VCaP (cell line): ENCODE data around the gene RAPGEF1.
A peak's percentile ranks its signal among the peaks of the same experiment; 100 is the strongest.

Source experiments
- H3K27ac ChIP-seq: fragments of 450-650 bp; 2 replicates; pipeline ENCODE4 v1.5.1; 2017
- TF ChIP-seq, protein P1 (sequence below): fragments of 450-650 bp; conservative IDR thresholded peaks from 2 replicates; pipeline ENCODE4 v1.5.1; 2017; ENCODE audit warnings: mild to moderate bottlenecking, moderate library complexity

The RAPGEF1 gene

DNA sequence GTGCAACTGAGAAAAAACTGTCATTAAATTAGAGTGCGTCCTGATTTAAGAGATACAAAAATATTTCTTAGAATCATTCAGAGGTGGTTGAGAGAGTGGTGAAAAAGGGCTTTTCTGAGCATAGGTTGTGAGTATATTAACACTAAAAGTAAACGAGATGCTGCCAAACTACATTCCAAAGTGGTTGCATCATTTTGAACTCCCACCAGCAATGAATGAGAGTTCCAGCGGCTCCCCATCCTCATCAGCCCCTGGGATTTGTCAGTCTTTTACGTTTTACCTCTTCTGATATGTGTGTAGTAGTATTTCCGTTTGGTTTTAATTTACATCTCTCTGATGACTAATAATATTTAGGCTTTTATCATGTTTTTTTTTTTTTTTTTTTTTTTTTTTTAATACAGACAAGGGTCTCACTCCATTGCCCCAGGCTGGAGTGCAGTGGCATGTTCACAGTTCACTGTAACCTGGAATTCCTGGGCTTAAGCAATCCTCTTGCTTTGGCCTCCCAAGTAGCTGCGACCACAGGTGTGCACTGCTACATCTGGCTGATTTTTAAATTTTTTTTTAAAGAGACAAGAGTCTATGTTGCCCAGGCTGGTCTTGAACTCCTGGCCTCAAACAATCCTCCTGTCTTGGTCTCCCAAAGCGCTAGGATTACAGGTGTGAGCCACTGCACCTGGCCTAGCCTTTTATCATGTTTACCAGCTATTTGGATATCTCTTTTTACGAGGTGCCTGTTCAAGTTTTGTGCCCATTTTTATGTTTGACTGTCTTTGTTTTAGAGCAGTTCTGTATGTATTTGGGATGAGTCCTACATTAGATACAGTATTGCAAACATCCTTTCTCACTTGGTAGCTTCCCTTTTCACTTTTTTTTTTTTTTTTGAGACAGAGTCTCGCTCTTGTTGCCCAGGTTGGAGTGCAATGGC, 177.6 kb downstream of the RAPGEF1 start:
- TF ChIP-seq, protein P1, sequence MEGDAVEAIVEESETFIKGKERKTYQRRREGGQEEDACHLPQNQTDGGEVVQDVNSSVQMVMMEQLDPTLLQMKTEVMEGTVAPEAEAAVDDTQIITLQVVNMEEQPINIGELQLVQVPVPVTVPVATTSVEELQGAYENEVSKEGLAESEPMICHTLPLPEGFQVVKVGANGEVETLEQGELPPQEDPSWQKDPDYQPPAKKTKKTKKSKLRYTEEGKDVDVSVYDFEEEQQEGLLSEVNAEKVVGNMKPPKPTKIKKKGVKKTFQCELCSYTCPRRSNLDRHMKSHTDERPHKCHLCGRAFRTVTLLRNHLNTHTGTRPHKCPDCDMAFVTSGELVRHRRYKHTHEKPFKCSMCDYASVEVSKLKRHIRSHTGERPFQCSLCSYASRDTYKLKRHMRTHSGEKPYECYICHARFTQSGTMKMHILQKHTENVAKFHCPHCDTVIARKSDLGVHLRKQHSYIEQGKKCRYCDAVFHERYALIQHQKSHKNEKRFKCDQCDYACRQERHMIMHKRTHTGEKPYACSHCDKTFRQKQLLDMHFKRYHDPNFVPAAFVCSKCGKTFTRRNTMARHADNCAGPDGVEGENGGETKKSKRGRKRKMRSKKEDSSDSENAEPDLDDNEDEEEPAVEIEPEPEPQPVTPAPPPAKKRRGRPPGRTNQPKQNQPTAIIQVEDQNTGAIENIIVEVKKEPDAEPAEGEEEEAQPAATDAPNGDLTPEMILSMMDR, result no peak
- H3K27ac ChIP-seq, result no peak overlapping the region

DNA sequence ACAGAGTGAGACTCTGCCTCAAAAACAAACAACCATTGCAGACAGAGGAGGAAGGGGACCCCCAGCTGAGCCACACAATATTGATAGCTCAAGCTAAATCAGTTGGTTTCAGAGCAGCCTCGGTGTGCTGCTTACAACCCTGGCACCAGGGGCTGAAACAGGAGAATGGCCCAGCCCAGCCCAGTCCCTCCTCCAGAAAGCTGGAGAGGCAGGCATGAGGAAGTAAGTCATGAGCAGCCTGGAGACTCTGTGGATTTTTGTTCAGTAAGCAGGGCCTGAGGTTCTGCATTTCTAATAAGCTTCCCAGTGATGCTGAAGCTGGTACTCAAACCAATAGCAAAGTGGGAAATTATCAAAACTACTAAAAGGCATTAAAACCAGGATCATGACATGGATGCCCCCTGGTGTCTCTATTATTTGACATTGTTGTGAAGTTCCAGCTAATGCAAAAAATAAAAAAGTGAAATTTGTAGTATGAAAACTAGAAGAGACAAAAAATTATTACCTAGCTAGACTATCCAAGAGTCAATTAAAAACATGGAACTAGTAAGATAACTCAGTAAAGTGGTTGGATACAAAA, 180.4 kb downstream of the RAPGEF1 start:
- no peak overlapping the region for H3K27ac ChIP-seq
- TF ChIP-seq, protein P1, result peak; percentile 29; the same call in 1 of the 2 replicates

DNA sequence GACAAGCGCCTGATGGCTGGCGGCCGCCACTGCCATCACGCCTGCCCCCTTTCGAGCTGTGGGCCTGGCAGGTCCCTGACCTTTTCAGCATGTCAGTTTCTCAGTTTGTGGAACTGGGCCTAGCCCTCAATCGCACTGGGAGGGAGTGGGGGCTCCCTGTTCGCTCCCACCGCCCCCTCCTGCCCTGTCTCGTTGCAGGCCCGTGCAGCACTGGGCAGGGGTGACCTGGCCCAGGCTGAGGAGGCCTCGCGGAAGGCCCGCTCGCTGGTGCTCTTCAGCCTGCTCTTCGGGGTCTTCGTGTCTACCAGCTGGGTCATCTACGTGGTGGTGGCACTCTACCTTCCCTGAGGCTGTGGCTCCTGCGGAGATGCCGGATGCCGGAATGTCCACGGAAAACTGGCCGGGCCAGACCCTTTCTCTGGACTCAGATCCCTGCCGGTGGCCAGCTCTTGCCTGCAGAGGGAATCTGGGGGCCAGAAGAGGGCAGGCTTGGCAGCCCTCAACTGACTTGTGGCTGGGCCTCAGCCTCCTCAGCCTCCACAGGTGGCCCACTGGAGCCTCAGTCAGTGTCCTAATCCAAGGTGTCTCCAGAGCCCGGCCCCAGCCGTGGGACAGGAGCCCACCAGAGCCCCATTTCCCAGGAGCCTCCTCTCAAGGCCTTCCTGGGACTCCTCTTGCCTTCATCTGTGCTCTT, 181.9 kb downstream of the RAPGEF1 start:
- H3K27ac ChIP-seq, result no peak overlapping the region
- TF ChIP-seq, protein P1, result no peak

DNA sequence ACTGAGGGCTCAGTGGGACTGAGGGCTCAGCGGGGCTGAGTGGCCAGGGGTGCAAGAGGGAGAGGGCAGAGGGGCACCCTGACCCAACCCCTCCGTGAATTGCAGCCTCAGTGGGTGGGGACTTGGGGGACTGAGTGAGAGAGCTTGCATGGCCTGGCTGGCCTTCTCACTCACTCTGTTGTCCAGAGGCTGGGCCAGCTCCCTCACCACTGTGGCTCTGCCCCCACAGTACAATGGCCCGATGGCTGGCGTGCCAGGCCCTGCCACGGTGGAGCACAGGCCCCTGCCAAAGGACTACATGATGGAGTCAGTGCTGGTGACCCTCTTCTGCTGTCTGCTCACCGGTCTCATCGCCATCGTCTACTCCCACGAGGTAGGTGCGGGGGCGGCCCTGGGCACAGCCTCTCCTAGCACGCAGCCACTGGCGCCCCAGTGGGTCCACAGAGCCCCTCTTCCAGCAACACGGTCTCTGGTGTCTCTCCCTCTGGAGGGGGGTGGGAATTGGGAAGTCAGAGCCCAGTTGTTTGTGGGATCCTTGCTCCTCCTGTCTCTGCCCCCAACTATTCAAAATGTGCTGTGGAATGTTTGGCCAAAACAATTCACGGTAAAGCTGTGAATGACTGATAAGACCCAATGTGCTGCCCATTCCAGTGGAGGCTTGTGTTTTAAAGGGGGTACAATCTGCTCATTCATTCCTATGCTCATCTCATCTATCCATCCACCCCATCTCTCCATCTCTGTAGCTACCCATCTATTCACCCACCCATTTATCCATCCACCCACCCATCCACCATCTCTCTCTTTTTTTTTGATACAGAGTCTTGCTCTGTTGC, 183.8 kb downstream of the RAPGEF1 start:
- no peak overlapping the region for H3K27ac ChIP-seq
- TF ChIP-seq, protein P1, result no peak

DNA sequence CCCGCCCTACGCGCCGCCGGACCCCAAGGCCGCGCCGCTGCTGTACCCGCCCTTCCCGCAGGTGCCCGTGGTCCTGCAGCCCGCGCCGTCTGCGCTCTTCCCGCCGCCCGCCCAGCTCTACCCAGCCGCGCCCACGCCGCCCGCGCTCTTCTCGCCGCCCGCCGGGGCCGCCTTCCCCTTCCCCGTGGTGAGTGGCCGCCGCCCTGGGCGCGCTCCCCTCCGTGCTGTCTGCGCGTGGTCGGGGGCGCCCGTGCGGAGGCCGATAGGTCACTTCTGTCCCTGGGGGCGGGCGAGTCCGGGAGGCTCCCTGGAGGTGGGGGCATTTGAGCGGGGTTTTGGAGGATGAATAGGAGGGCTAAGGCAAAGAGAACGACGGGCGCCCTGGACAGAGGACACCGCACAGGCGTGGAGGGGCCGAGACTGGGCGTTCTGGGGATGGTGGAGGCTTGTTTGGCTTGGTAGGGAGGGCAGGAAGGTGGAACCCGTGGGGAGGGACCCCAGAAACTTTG, 185.0 kb downstream of the RAPGEF1 start:
- TF ChIP-seq, protein P1, result no peak
- H3K27ac ChIP-seq, result no peak overlapping the region

DNA sequence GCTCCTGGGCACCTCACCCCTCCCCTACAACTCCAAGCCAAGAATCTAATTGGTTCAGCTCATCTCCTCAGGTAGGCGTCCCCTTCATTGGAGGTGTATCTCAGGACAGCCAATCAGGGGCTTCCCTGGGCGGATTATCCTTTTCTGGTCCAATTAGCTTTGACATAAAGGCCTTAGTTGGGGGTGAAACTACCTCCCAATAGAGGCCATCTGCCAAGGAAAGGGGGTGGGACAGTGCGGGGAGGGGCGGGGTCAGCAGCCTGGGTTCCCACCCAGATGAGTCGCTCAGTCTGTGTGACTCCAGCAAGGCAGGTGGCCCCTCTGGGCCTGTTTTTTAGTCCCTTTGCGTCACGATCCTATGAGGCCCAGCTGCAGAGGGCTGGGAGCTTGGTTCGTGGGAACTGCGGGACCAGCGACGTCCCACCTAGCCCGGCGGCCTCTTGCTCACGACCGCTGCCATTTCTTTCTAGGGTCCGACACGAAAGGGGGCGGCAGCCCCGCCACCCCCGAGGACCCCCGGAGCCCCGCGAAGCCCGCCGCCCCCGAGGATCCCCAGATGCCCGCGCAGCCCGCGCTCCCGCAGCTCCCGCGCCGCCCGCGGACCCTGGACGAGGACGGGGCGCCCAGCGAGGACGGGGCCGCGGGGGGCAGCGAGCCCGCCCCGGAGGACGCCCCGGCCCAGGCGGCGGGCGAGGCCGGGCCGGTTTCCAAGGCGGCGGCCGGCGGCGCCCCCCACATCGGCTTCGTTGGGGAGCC, 185.6 kb downstream of the RAPGEF1 start:
- no peak overlapping the region for H3K27ac ChIP-seq
- TF ChIP-seq, protein P1, result no peak
